Measurements from ENCODE around the gene ENPP6. TPM values are rescaled to one million over a fixed set of nuclear protein-coding genes. Genes with fewer than 3 reads are reported as not detected.

ENPP6 gene
- total and polyA plus RNA-seq, 4 donors = 0.05 to 0.08 (median 0.05) TPM; not detected in 1

DNA sequence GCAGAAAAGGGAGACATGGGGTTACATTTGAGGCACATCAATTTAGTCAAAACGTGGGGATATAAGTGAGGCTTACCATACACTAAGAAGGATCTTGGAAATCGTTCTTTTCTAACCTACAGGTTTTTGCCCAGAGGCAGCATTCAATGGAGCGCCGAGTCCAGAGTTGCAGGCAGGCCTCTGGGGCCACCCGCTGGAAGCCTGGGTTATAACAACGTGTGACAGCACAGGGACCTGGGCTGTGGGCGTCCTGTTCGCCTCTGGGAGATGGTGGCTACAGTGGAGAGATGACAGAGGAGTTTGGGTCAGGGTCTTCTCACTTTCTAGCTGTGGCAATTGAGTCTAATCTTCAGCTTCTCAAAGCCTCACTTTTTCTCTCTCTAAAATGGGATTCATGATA lies 53.9 kb downstream of the ENPP6 start:
- Histone ChIP-seq H3K9me3 (ENCODE audit: control insufficient read depth in 4 of 4, low read length in 3 of 4) (no peaks in the 10 kb centered on the region), H3K9ac (ENCODE audit: low read depth in 1 of 2, low read length in 2 of 2) (no peak overlapping the region), H3K4me1 (ENCODE audit: control insufficient read depth in 4 of 4, insufficient read depth in 4 of 4, low read length in 3 of 4) (peaks cover 0 to 4% (median 1%) of the 10 kb centered on the region in 4 donors), H3K36me3 (ENCODE audit: control insufficient read depth in 4 of 4, insufficient read depth in 3 of 4, low read depth in 1 of 4, low read length in 3 of 4) (no peaks in the 10 kb centered on the region), H3K27ac (ENCODE audit: low read depth in 1 of 2, low read length in 2 of 2) (no peak overlapping the region), H3K27me3 (ENCODE audit: control insufficient read depth in 4 of 4, insufficient read depth in 4 of 4, low read length in 3 of 4) (no peaks in the 10 kb centered on the region), H3K4me3 (ENCODE audit: low read depth in 1 of 3, low read length in 3 of 3) (no peak overlapping the region)
- DNase-seq (ENCODE audit: low spot score) = peak; percentile 59
- TF ChIP-seq TAF1 (conservative IDR thresholded peaks at IDR 0.05) = no peak
- no peak for TF ChIP-seq SP1 (IDR thresholded peaks at IDR 0.05)
- no peak for TF ChIP-seq HNF4G (IDR thresholded peaks at IDR 0.05)
- TF ChIP-seq NR2F2 (IDR thresholded peaks at IDR 0.05) = no peak
- no peak for TF ChIP-seq FOXA1 (IDR thresholded peaks at IDR 0.05)
- peak; percentile 98 to 99 for TF ChIP-seq RAD21 (IDR thresholded peaks at IDR 0.05)
- no peak for TF ChIP-seq HNF4A (conservative IDR thresholded peaks at IDR 0.05)
- TF ChIP-seq, protein P1, sequence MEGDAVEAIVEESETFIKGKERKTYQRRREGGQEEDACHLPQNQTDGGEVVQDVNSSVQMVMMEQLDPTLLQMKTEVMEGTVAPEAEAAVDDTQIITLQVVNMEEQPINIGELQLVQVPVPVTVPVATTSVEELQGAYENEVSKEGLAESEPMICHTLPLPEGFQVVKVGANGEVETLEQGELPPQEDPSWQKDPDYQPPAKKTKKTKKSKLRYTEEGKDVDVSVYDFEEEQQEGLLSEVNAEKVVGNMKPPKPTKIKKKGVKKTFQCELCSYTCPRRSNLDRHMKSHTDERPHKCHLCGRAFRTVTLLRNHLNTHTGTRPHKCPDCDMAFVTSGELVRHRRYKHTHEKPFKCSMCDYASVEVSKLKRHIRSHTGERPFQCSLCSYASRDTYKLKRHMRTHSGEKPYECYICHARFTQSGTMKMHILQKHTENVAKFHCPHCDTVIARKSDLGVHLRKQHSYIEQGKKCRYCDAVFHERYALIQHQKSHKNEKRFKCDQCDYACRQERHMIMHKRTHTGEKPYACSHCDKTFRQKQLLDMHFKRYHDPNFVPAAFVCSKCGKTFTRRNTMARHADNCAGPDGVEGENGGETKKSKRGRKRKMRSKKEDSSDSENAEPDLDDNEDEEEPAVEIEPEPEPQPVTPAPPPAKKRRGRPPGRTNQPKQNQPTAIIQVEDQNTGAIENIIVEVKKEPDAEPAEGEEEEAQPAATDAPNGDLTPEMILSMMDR (IDR thresholded peaks at IDR 0.05; ENCODE audit: low read depth, low read length, missing input control) = peak; percentile 84
- WGBS = 18% methylated on average over 8 of the region's 8 CpGs

DNA sequence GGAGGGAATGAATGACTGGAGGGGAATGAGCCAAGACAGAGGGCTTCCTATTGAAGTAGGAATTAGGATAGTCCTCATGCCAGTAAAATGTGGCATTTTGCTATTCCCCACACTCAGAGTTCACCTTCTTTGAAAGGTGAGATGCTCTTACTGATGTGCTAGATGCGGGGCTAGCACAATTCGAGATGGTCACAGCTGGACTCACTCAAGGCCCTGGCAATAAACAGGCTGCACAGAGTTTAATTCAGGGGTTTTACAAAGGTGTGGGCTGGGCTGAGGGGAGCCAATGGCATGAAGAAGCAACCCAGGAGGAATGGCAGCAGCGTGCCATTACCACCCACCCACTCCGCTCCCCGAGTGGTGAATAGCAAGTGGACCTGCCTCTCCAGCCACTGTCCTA lies 55.1 kb downstream of the ENPP6 start:
- Histone ChIP-seq H3K36me3 (ENCODE audit: control insufficient read depth in 4 of 4, insufficient read depth in 3 of 4, low read depth in 1 of 4, low read length in 3 of 4) (no peaks in the 10 kb centered on the region), H3K4me3 (ENCODE audit: low read depth in 1 of 3, low read length in 3 of 3) (no peak overlapping the region), H3K4me1 (ENCODE audit: control insufficient read depth in 4 of 4, insufficient read depth in 4 of 4, low read length in 3 of 4) (no peaks in the 10 kb centered on the region), H3K9me3 (ENCODE audit: control insufficient read depth in 4 of 4, low read length in 3 of 4) (no peaks in the 10 kb centered on the region), H3K9ac (ENCODE audit: low read depth in 1 of 2, low read length in 2 of 2) (no peak overlapping the region), H3K27me3 (ENCODE audit: control insufficient read depth in 4 of 4, insufficient read depth in 4 of 4, low read length in 3 of 4) (no peaks in the 10 kb centered on the region), H3K27ac (ENCODE audit: low read depth in 1 of 2, low read length in 2 of 2) (no peak overlapping the region)
- TF ChIP-seq, protein P1 (IDR thresholded peaks at IDR 0.05; ENCODE audit: low read depth, low read length, missing input control) = no peak
- TF ChIP-seq NR2F2 (IDR thresholded peaks at IDR 0.05) = no peak
- no peak for TF ChIP-seq SP1 (IDR thresholded peaks at IDR 0.05)
- TF ChIP-seq, protein P2, sequence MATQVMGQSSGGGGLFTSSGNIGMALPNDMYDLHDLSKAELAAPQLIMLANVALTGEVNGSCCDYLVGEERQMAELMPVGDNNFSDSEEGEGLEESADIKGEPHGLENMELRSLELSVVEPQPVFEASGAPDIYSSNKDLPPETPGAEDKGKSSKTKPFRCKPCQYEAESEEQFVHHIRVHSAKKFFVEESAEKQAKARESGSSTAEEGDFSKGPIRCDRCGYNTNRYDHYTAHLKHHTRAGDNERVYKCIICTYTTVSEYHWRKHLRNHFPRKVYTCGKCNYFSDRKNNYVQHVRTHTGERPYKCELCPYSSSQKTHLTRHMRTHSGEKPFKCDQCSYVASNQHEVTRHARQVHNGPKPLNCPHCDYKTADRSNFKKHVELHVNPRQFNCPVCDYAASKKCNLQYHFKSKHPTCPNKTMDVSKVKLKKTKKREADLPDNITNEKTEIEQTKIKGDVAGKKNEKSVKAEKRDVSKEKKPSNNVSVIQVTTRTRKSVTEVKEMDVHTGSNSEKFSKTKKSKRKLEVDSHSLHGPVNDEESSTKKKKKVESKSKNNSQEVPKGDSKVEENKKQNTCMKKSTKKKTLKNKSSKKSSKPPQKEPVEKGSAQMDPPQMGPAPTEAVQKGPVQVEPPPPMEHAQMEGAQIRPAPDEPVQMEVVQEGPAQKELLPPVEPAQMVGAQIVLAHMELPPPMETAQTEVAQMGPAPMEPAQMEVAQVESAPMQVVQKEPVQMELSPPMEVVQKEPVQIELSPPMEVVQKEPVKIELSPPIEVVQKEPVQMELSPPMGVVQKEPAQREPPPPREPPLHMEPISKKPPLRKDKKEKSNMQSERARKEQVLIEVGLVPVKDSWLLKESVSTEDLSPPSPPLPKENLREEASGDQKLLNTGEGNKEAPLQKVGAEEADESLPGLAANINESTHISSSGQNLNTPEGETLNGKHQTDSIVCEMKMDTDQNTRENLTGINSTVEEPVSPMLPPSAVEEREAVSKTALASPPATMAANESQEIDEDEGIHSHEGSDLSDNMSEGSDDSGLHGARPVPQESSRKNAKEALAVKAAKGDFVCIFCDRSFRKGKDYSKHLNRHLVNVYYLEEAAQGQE (IDR thresholded peaks at IDR 0.05) = no peak
- TF ChIP-seq HNF4G (IDR thresholded peaks at IDR 0.05) = no peak
- TF ChIP-seq HNF4A (conservative IDR thresholded peaks at IDR 0.05) = no peak
- no peak for TF ChIP-seq RXRA (IDR thresholded peaks at IDR 0.05)
- TF ChIP-seq FOXA1 (IDR thresholded peaks at IDR 0.05) = no peak
- TF ChIP-seq RAD21 (IDR thresholded peaks at IDR 0.05) = no peak
- TF ChIP-seq, protein P3, sequence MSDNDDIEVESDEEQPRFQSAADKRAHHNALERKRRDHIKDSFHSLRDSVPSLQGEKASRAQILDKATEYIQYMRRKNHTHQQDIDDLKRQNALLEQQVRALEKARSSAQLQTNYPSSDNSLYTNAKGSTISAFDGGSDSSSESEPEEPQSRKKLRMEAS (IDR thresholded peaks at IDR 0.05) = no peak
- no peak for DNase-seq (ENCODE audit: low spot score)
- WGBS = 94% methylated on average over 5 of the region's 5 CpGs
